ENCODE data around the gene C16orf89.

DNA sequence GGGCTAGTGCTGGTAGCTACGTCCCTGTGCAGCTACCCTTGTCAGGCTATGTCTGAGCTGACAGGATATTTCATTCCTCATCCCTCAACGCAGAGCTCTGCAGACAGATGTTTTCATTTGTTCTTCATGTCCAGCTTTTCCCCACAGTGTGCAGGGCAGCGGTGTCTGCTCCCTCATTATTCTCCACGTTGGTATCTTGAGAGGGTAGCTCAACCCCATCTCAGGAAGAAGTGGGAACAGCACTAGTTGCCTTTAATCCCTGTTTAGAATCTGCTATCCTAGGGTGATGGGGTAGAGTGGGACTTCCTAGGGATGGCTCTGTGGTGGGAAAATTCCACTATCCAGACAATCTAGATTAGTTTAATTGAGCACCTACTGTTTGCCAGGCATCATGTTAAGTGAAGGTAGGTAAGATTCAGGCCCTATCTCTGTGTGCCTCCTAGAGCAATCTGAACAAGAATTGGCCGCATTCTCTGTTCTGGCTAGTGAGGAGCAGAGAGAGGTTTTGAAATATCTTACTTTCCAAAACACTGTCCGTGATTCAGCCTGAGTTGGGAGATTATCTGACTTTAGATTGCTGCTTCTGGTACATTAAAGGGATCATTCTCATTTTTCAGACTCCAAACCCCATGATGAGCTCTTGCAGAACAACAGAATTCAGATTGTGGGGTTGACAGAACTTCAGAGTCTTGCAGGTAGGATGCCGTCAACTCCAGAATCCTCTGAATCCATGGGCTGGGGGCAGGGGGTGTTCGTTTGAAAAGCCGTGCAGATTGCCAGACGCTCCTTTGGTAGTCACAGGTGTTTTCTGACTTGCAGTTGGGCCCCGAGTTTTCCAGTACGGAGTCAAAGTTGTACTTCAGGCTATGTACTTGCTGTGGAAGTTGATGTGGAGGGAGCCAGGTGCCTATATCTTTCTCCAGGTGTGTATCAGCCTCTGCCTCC lies 6.8 kb upstream of the C16orf89 start:
- TF ChIP-seq POLR2AphosphoS5 (IDR thresholded peaks at IDR 0.05; ENCODE audit: low read depth, low read length) (no peak), TAF1 (IDR thresholded peaks at IDR 0.05; ENCODE audit: borderline replicate concordance, insufficient read depth, low read length) (no peak), SIN3A (IDR thresholded peaks at IDR 0.05; ENCODE audit: borderline replicate concordance, insufficient read depth, low read length) (no peak), FOXP2 (optimal IDR thresholded peaks at IDR 0.05; ENCODE audit: borderline replicate concordance, extremely low read depth, extremely low read length, insufficient read depth) (no peak)
- TF ChIP-seq, protein P1, sequence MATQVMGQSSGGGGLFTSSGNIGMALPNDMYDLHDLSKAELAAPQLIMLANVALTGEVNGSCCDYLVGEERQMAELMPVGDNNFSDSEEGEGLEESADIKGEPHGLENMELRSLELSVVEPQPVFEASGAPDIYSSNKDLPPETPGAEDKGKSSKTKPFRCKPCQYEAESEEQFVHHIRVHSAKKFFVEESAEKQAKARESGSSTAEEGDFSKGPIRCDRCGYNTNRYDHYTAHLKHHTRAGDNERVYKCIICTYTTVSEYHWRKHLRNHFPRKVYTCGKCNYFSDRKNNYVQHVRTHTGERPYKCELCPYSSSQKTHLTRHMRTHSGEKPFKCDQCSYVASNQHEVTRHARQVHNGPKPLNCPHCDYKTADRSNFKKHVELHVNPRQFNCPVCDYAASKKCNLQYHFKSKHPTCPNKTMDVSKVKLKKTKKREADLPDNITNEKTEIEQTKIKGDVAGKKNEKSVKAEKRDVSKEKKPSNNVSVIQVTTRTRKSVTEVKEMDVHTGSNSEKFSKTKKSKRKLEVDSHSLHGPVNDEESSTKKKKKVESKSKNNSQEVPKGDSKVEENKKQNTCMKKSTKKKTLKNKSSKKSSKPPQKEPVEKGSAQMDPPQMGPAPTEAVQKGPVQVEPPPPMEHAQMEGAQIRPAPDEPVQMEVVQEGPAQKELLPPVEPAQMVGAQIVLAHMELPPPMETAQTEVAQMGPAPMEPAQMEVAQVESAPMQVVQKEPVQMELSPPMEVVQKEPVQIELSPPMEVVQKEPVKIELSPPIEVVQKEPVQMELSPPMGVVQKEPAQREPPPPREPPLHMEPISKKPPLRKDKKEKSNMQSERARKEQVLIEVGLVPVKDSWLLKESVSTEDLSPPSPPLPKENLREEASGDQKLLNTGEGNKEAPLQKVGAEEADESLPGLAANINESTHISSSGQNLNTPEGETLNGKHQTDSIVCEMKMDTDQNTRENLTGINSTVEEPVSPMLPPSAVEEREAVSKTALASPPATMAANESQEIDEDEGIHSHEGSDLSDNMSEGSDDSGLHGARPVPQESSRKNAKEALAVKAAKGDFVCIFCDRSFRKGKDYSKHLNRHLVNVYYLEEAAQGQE (IDR thresholded peaks at IDR 0.05; ENCODE audit: insufficient read depth in 1 of 2, low read depth in 2 of 2, low read length in 2 of 2), result no peak
